Measurements from ENCODE around the gene HIVEP3.

DNA sequence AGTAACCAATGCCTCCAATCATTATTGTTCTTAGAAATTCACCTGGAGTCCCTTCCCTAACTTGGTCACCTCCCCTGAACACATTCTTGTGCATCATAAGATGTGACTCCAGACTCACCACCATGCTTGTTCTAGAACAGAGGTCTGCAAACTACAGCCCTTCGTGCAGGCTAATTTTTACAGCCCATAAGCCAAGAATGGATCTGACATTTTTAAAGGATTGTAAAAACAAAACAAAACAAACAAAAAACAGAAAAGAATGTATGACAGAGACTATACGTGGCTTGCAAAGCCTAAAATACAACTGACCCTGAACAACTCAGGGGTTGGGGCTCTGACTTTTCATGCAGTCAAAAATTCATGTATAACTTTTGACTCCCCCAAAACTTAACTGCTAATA is 6.2 kb upstream of the HIVEP3 start:
- TF ChIP-seq, protein P1, sequence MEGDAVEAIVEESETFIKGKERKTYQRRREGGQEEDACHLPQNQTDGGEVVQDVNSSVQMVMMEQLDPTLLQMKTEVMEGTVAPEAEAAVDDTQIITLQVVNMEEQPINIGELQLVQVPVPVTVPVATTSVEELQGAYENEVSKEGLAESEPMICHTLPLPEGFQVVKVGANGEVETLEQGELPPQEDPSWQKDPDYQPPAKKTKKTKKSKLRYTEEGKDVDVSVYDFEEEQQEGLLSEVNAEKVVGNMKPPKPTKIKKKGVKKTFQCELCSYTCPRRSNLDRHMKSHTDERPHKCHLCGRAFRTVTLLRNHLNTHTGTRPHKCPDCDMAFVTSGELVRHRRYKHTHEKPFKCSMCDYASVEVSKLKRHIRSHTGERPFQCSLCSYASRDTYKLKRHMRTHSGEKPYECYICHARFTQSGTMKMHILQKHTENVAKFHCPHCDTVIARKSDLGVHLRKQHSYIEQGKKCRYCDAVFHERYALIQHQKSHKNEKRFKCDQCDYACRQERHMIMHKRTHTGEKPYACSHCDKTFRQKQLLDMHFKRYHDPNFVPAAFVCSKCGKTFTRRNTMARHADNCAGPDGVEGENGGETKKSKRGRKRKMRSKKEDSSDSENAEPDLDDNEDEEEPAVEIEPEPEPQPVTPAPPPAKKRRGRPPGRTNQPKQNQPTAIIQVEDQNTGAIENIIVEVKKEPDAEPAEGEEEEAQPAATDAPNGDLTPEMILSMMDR (IDR thresholded peaks at IDR 0.05) = no peak
- TF ChIP-seq EZH2 (IDR thresholded peaks at IDR 0.05; ENCODE audit: borderline replicate concordance, insufficient read depth, low read depth, low read length, poor library complexity, severe bottlenecking) = no peak
